HG02852 (cell line): ENCODE results near the gene NQO2.
A peak's percentile ranks its signal among the peaks of the same experiment; 100 is the strongest.
"Not testable (repeated sequence)": the region's sequence is repeated elsewhere in the genome, so short reads cannot be mapped to it uniquely, and the experiment has no call there.

Experiments
- ATAC-seq: cut with Tn5 transposase; IDR thresholded peaks from one replicate; pipeline ENCODE4 v1.9.1; 2021; ENCODE audit warnings: mild to moderate bottlenecking, moderate library complexity; ENCODE audit not compliant: unreplicated experiment

Gene NQO2

DNA sequence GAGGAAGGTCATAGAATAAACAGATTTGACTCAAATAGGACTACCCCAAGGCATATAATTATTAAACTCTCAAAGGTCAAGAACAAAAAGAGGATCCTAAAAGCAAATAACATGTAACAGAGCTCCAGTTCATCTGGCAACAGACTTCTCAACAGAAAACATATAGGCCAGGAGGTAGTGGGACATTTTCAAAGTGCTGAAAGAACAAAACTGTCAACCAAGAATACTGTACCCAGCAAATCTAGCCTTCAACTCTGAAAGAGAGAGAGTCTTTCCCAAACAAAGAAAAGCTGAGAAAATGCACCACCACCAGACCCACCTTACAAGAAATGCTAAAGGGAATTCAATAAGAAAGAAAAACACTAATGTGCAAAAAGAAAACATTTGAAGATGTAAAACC is 11.9 kb downstream of the NQO2 start:
- ATAC-seq: no peak

DNA sequence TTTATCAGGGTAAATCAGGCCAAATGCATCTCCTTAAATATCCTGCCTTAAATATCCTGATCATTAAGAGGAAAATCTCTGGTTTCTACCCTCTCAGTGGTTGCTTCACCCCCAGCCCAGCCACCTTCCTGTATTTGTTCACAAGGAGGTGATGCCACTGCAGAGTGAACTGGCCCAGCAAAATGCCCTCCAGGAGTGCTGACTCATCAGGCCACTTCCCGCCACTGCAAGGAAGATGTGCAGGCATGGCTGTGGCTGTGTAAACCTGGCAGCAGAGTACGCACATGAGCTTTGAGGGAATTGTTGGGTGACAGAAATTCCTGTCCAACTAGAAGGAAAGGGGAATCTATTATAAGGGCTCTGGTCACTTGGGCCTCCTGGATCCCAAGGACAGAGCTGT is 13.8 kb downstream of the NQO2 start:
- no peak for ATAC-seq

DNA sequence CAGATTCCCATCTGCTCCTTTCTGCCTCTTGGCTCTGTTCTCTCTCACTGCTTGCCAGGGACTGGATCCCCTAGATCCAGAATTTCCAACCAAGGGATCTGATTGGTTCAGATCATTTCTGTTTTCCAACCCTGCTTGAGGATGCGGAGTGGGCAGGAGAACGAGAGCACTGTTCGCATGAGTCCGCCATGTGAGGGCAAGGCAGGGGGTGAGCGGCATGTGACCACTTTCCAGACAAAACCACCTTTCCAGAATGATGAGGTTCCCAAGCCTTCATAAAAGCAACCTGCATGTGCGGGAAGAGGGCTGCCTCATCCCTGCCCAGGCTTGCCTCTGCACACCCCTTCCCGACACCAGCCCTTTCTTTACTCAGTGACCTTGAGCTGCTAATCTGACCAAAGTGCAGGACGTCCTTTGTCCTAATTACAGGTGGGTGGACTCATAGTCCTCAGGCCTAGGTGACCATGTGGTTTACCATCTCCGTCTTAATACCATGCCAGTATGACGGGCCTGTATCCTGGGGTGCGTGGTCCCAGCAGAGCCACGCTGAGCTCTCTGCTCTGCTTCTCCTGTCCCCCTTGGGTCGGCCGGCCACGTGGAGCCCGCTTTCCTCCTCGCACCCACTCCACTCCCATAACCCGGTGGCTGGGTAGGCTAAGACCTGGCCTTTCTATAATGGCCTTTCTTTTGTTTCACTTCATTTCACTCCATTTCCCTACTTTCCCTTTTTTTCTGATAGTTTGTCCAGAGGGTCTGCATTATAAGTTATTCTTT is 14.4 kb downstream of the NQO2 start:
- no peak for ATAC-seq

DNA sequence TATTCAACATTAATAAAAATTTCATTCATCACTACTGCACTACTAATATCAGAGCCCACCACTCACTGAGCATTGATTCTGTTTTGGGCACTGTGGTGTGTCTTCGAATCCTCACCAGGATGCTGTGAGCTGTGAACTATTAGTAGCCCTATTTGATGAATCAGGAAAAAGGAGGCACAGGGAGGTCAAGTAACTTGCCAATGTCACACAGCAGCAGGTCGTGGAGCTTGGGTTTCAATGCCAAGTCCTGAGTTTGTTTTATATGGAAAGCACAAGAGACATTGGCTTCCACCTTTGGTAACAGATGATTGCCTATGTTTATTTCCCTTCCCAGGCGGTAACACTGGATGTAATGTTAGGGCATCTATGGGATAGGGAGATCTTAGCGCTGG is 15.0 kb downstream of the NQO2 start:
- no peak for ATAC-seq

DNA sequence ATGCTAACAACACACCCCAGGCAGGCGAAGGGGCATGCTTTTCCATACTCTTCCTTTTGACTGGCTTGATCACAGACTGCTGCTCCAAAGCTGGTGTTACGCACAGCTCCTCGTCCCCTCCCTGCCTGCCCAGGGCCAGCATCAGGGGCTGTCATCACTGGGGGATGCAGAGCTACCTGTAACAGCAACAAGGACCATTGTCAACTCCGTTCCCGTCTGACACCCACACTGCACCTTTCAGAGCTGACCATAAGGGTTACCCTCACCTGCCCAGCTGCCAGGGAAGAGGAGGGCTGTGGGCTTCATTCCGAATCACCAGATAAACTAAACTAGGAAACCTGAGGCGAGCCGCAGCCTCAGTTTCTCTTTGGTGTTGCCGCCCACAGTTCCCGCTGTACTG is 15.4 kb downstream of the NQO2 start:
- ATAC-seq: no peak

DNA sequence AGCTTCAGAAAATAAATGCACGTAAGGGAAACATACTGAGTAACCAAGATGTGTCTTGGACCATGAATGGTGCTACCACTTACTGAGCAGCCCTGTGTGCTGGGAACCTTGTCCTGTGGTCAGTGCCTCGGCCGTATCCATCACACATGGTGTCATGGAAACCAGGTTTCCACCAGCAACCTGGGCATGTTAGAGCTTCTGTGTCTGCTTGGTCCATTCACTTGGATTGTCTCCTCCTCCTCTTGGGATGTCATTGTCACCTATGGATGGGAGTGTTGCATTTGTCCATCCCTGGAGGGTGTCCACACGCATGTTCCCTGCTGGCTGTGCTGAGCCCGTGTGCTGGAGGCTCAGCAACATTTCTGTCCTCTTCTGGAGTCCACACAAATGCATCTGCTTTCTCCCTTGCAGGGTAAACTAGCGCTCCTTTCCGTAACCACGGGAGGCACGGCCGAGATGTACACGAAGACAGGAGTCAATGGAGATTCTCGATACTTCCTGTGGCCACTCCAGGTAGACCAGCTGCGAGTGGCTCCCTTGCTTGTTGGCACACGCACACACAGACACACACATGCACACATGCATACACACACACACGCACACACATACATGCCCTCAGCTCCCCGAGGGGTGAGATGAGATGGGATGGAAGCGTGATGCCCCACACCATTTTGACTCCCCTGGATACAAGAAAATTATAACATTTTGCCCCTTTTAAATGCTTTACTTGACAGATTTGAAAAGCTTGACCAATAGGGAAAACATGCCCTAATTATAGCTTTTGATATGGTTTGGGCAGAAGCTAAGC is 17.0 kb downstream of the NQO2 start:
- no peak for ATAC-seq

DNA sequence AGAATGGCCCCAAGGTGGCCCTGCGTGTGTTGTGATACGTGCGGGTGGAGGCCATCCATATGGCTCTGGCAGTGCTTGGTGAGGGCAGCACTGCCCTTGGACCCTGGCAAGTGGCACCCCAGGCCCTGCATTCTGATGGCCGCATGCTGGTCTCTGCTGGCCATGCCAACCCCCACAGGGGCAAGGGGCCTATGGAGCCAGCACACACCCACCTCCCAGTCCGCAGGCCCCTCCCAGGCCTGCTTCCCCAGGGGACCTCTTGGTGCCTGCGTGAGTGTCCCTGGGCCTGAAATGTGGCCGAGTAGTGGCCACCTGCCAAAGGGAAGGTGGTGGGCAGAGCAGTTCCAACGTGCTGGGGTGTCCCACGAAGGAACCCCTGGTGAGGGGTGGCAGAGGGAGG is 17.6 kb downstream of the NQO2 start:
- no peak for ATAC-seq

DNA sequence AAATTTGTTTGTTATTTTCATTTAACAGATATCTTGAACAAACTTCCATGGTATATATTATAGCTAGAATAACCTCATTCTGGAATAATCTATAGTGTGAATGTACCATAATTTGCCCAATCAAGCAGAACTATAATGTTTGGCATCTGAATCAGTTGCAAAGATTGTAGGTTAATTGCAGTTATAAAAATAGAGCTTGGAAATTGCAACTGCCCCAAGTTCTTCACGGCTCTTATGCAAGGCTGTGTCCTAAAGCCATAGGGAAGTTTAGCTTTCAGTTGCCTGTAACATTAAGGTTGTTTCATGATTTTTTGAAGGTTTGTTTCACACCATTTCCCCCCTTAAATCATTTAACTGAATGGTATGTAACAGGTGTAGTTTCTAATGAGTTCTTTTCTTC is 19.4 kb downstream of the NQO2 start:
- ATAC-seq: no peak

DNA sequence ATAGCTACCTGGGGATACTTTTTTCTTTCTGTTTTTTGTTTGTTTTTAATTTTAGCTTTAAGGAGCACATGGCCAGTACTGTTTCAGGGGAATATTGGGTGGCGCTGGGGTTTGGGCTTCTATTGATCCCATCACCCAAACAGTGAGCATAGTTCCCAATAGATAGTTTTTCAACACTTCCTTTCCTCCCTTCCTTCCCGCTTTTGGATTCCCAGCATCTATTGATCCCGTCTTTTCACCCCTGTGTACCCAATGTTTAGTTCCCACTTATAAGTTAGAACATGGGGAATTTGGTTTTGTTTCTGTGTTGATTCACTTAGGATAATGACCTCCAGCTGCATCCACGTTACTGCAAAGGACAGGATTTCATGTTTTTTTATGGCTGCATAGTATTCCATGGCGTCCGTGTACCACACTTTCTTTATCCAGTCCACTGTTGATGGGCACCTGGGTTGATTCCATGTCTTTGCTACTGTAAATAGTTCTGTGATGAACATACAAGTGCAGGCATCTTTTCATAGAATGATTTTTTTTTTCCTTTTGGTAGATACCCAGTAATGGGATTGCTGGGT is 20.1 kb downstream of the NQO2 start:
- no peak for ATAC-seq

DNA sequence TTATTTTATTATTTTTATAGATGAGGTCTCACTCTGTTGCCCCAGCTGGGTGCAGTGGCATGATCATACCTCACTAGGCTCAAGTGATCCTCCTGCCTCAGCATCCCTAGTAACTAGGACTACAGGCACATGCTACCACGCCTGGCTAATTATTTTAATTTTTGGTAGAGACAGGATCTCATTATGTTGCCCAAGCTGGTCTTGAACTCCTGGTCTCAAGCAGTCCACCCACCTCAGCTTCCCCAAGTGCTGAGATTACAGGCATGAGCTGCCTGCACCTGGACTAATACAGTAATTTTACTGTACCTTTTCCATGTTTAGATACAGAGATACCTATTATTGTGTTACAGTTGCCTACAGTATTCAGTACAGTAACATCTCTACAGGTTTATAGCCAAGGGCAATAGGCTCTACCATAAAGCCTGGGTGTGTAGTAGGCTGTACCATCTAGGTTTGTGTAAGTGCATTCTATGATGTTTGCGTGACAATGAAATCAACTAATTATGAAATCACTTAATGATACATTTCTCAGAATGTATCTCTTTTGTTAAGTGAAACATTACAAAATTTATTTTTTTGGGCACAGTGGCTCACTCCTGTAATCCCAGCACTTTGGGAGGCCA is 21.4 kb downstream of the NQO2 start:
- ATAC-seq: not testable (repeated sequence)

DNA sequence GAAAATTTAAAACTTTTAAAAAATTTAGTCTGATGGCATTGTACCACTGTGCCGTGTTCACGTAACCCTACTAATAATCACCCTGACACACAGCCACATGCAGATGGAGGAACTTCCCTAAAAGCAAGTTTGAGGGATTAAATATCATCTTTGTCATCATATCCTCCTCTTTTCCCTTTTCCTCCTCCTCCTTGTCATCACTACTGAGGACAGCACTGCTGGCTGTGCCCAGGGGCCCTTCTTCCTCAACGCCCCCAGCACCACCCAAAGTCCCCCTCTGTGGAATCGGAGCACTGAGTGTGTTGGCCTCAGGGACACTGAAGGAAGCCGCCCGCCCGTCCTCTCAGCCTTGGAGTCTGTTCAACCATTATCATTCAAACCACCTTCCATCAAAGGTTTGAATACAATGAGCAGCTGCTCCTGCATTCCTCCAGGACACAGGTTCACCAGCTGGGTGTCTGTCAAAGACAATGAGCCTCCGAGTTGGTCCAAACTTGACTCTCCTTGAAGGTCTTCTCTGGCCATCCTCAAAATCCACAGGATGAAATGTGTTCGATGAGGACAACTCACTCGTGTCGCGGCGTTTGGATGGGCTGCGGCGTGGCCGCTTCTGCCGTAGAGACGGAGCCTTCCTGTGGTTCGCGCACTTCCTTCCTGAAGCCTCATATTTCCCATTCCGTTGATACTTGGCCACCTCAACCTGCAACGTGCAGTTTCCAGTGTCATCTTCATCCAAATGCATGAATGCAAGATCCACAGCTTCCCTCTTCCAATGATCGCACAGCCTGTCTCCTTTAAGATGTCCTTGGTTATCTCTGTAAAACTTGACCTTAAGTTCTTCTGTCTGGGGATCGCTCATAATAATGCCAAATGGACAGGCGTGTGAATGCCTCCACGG is 23.3 kb downstream of the NQO2 start:
- ATAC-seq: no peak

DNA sequence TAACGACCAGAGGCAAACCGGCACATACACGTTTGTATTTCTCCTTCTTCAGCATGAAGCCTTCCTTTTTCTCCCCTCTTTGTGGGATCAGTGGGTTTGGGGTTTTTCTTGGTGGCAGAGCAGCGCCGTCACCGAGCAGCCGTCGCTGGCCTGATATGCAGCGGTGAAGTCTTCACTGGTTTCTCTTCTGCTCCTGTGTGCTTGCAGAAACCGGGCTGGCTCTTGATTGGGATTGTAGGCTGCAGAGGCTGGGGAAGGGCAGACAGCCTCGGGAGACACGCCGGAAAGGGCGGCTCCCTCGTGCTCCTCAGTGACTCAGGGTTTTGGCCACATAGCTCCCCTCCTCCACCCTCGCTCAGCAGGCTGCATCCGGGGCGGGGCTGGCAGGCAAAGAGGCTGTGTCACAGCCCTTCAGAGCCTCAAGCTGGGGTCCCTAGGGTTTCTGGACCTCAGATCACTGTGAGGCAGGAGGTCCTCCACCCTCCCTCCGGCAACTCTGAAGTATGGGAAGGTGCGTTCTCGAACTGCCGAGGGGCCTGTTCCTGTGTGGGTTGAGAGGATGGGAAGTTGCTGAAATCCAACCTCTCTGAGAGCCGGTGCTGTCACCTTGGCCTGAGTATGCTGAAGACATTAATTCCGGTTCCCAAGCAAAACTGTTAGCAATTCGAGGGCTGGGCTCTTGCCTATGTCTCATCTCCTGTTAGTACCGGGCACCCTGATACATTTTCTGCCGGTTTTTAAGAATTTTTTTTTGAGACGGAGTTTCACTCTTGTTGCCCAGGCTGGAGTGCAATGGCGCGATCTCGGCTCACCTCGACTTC is 24.2 kb downstream of the NQO2 start:
- peak; percentile 75 for ATAC-seq

DNA sequence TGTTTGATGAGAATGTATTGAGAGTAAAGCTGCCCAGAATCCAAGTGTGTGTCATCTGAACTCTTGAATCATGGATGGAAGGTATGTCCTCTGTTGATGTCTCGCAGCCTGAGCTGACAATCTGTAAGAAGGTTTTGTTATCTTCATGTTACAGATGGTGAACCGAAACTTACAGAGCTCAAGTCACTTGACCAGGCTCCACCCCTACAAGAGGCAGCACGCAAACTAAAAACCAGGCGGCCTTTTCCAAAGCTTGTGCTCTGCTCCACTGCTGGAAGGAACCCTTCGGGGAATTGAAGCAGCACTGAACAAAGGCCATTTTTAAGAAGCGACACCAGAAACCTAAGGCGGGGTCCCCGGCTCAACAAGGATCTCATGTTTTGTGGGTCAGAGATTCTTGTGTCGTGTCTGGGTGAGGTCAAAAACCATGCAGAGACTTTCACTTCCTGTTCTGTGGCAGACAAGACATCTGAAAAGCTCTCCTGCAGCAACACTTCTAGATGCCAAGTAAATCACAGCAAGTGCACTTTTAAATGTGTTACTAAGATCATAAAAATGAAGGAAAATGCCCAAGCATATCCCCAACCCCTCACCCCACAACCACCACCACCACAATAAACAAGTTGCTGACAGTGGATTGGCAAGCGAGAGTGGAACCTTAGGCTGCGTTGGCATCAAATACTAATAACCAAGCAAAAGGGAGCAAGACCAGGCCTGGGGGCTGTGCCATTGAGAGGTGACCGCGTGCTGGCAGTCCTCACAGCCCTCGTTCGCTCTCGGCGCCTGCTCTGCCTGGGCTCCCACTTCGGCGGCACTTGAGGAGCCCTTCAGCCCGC is 27.3 kb downstream of the NQO2 start:
- ATAC-seq: peak; percentile 71

DNA sequence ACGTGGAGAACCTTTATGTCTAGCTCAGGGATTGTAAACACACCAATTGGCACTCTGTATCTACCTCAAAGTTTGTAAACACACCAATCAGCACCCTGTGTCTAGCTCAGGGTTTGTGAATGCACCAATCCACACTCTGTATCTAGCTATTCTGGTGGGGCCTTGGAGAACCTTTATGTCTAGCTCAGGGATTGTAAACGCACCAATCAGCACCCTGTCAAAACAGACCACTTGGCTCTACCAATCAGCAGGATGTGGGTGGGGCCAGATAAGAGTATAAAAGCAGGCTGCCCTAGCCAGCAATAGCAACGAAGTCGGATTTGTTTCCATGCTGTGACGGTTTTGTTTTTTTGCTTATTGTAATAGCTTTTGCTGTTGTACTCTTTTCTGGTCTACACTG is 28.5 kb downstream of the NQO2 start:
- not testable (repeated sequence) for ATAC-seq

DNA sequence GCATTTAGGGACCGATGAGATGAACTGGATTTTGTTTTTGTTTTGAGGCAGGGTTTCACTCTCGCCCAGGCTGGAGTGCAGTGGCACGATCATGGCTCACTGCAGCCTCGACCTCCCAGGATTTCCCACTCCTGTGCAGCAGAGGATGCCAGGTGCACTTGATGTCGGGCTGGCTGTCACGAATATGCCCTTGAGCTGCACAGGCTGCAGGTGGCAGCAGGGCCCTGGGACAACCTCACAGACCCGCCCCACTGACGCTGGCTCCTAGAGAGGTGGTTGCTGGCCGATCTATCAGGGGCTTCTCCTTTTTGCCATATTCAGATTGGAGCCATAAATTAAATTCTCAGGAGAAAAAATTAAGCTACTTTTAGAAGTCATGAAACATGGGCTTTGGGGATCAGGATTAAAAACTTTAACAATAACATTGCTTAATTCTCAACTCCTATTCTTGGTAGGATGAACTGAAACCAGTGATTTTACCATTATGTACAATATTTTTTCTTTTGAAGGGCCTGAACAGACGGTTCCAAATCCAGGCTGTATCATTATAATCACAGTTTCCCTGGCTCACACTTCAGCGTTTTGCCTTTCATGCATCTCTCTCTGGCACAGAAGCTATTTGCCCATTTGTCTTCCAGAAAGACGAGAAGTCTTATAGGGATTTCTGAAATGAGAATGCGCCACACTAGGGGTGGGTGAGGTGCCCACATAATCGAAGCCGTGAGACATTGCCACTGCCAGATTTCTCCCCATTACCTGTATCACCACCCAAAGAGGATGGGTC is 32.4 kb downstream of the NQO2 start:
- no peak for ATAC-seq

DNA sequence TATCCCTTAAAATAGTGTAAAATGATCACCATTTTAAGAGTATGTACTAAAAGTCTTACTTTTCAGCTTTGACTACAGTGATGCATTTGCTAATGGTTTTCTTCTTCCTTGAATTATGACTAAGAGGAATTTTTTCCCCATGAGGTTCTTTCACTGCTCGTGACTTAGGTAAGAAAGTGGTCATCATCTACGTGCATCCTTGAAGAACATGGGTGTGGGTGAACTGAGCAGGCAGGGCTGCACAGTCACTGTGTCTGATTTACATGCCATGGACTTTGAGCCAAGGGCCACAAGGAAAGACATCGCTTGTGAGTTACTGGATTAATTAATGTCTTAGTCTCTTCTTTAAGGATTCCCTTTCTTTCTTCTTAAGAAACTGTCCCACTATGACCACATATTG is 33.3 kb downstream of the NQO2 start:
- ATAC-seq: no peak

DNA sequence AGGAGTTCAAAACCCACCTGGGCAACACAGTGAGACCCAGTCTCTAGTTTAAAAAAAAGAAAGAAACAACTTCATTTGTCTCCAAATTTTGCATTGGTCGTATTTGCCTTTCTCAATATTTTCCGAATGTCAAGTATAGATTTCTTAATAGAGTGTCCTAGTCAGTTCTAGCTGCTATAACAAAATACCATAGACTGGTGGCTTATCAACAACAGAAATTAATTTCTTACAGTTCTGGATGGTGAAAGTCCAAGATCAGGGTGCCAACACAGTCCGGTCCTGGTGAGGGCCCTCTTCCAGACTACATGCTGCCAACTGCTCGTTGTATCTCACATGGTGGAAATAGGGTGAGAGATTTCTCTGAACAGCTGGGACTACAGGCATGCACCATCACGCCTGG is 34.0 kb downstream of the NQO2 start:
- no peak for ATAC-seq

DNA sequence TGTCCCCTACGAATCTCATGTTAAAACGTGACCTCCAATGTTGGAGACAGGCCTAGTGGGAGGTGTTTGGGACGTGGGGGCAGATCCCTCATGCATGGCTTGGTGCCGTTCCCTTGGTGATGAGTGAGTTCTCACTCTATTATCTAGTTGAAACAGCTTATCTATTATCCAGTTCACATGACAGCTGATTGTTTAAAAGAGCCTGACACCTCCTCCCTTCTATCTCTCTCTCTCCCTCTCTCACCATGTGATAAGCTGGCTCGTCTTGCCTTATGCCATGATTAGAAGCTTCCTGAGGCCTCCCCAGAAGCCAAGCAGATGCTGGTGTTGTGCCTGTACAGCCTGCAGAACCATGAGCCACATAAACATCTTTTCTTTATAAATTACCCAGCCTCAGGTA is 35.7 kb downstream of the NQO2 start:
- no peak for ATAC-seq
